PC-9 (cell line): ENCODE data around the gene PRKAG2. TPM values are rescaled to one million over a fixed set of nuclear protein-coding genes. Genes with fewer than 3 reads are reported as not detected.

Experiments
- BruUV-seq: library from RNA; stranded (reverse); fragments of 400-500 nt; replicated peaks from 2 replicates; lab custom pipeline; 2021; lab: Mats Ljungman, UMichigan
- CTCF ChIA-PET: fragments of 300-600 bp; sonication (Branson Sonifier 250); formaldehyde crosslinking; loops from one replicate; lab custom pipeline; 2022; ENCODE audit warnings: antibody characterized with exemption; lab: Charles Lee
- POLR2A ChIA-PET: fragments of 300-600 bp; sonication (Branson Sonifier 250); formaldehyde crosslinking; loops from one replicate; lab custom pipeline; 2022; ENCODE audit warnings: antibody characterized with exemption; ENCODE audit not compliant: unreplicated experiment; lab: Charles Lee
- DNase-seq, 2 experiments: peaks; one replicate each; pipeline versions ENCODE4 v3.0.0 to v3.0.0-alpha.2; 2015 to 2022; ENCODE audit warnings: mixed read lengths in 1 of 2
- H2AFZ ChIP-seq: fragments of 200-600 bp; sonication (generic); 2 replicates; pipeline ENCODE4 v1.8.1; 2017; ENCODE audit warnings: antibody characterized with exemption
- H3F3A ChIP-seq: fragments of 200-600 bp; sonication (generic); 2 replicates; pipeline ENCODE4 v1.8.1; 2017; ENCODE audit warnings: antibody characterized with exemption, mild to moderate bottlenecking, low read depth; ENCODE audit not compliant: insufficient read depth
- H3K27ac ChIP-seq: fragments of 200-600 bp; sonication (generic); 2 replicates; pipeline ENCODE4 v1.6.1; 2016; ENCODE audit warnings: mixed run types
- H3K27me3 ChIP-seq: fragments of 200-600 bp; sonication (generic); 2 replicates; pipeline ENCODE4 v1.6.1; 2016; ENCODE audit warnings: low read depth, mixed run types; ENCODE audit not compliant: insufficient read depth
- H3K36me3 ChIP-seq: fragments of 200-600 bp; sonication (generic); 2 replicates; pipeline ENCODE4 v1.6.1; 2016; ENCODE audit warnings: low read depth, mixed run types
- H3K4me1 ChIP-seq: fragments of 200-600 bp; sonication (generic); replicated peaks from 2 replicates; pipeline ENCODE4 v1.6.1; 2016; ENCODE audit warnings: mixed run types; ENCODE audit not compliant: insufficient read depth
- H3K4me2 ChIP-seq: fragments of 200-600 bp; sonication (generic); 2 replicates; pipeline ENCODE4 v1.6.1; 2017; ENCODE audit warnings: mixed run types
- H3K4me3 ChIP-seq: fragments of 200-600 bp; sonication (generic); 2 replicates; pipeline ENCODE4 v1.6.1; 2016; ENCODE audit warnings: mixed run types
- H3K79me2 ChIP-seq: fragments of 200-600 bp; sonication (generic); 2 replicates; pipeline ENCODE4 v1.6.1; 2017; ENCODE audit warnings: low read depth, mixed run types
- H3K9me2 ChIP-seq: fragments of 200-600 bp; sonication (generic); 2 replicates; pipeline ENCODE4 v1.8.1; 2017; ENCODE audit warnings: mild to moderate bottlenecking; ENCODE audit not compliant: insufficient read depth
- H3K9me3 ChIP-seq: fragments of 200-600 bp; sonication (generic); 2 replicates; pipeline ENCODE4 v1.8.1; 2016; ENCODE audit warnings: low read depth; ENCODE audit not compliant: insufficient read depth
- H4K20me1 ChIP-seq: fragments of 200-600 bp; sonication (generic); 2 replicates; pipeline ENCODE4 v1.8.1; 2017; ENCODE audit not compliant: insufficient read depth
- CTCF ChIP-seq: fragments of 200-600 bp; sonication (generic); conservative IDR thresholded peaks from 2 replicates; pipeline ENCODE4 v1.6.1; 2017; ENCODE audit warnings: mixed run types, antibody characterized with exemption, mild to moderate bottlenecking, moderate library complexity
- EZH2 ChIP-seq: fragments of 200-600 bp; sonication (generic); IDR thresholded peaks from 2 replicates; pipeline ENCODE4 v1.8.0; 2017; ENCODE audit warnings: antibody characterized with exemption, low read depth
- intact Hi-C: fragments of 100-400 bp; cut with micrococcal nuclease; formaldehyde crosslinking; loops from one replicate; pipeline ENCODE4 v1.10.0; 2022; ENCODE audit not compliant: unreplicated experiment
- total RNA-seq: library from RNA; stranded (reverse); gene quantifications from 2 replicates; pipeline ENCODE4 v1.2.3, GENCODE V29; 2021

PRKAG2 gene
- total RNA-seq, 1 experiment from 2014 or later: 37.3 TPM

- H3K4me3 ChIP-seq: no peak overlapping the region
- H3K36me3 ChIP-seq: no peaks in the 10 kb centered on the region
- TF ChIP-seq CTCF (no peak), EZH2 (no peak)
- no peaks in the 10 kb centered on the region for H3F3A ChIP-seq
- H2AFZ ChIP-seq: no peak overlapping the region
- no peaks in the 10 kb centered on the region for H3K9me2 ChIP-seq
- no peaks in the 10 kb centered on the region for H3K79me2 ChIP-seq
- H4K20me1 ChIP-seq: no peaks in the 10 kb centered on the region
- intact Hi-C loops: no loop called here
- H3K27me3 ChIP-seq: peaks cover 8% of the 10 kb centered on the region; the same call in 1 of the 2 replicates
- DNase-seq: no peak
- no peaks in the 10 kb centered on the region for H3K9me3 ChIP-seq
- ChIA-PET CTCF (interaction anchor here (0.6 kb wide), 1 partner anchor 337 kb away, joined by 4 read pairs; no protein-coding TSS in a partner anchor), POLR2A (no interaction called here)
- no peaks in the 10 kb centered on the region for H3K4me1 ChIP-seq
- no TSS peak for BruUV-seq
- no peak overlapping the region for H3K4me2 ChIP-seq
- H3K27ac ChIP-seq: no peak overlapping the region
These were observed 9.9 kb downstream of the PRKAG2 start for GRCh38 chr7:151866761-151867655.

- intact Hi-C loops: no loop called here
- H3K4me3 ChIP-seq: no peak overlapping the region
- H3K9me2 ChIP-seq: no peaks in the 10 kb centered on the region
- no TSS peak for BruUV-seq
- H3F3A ChIP-seq: no peaks in the 10 kb centered on the region
- POLR2A ChIA-PET: no interaction called here
- no peaks in the 10 kb centered on the region for H3K9me3 ChIP-seq
- DNase-seq: no peak
- H4K20me1 ChIP-seq: no peaks in the 10 kb centered on the region
- no peaks in the 10 kb centered on the region for H3K4me1 ChIP-seq
- H2AFZ ChIP-seq: no peak overlapping the region
- no peaks in the 10 kb centered on the region for H3K36me3 ChIP-seq
- peaks cover 10% of the 10 kb centered on the region for H3K27me3 ChIP-seq
- H3K27ac ChIP-seq: no peak overlapping the region
- TF ChIP-seq CTCF (no peak), EZH2 (no peak)
- no peaks in the 10 kb centered on the region for H3K79me2 ChIP-seq
- CTCF ChIA-PET: no interaction called here
- H3K4me2 ChIP-seq: no peak overlapping the region
These were observed 10.9 kb downstream of the PRKAG2 start for GRCh38 chr7:151866028-151866427.

GRCh38 chr7:151865070-151865670 is 11.7 kb downstream of the PRKAG2 start:
- no peaks in the 10 kb centered on the region for H3K9me2 ChIP-seq
- no peak overlapping the region for H2AFZ ChIP-seq
- intact Hi-C loops: no loop called here
- H3K4me2 ChIP-seq: no peak overlapping the region
- H3K4me3 ChIP-seq: no peak overlapping the region
- no peaks in the 10 kb centered on the region for H3K4me1 ChIP-seq
- H3F3A ChIP-seq: no peaks in the 10 kb centered on the region
- DNase-seq: no peak
- TF ChIP-seq EZH2 (no peak), CTCF (no peak)
- H3K36me3 ChIP-seq: no peaks in the 10 kb centered on the region
- ChIA-PET POLR2A (no interaction called here), CTCF (no interaction called here)
- no peak overlapping the region for H3K27ac ChIP-seq
- peaks cover 8% of the 10 kb centered on the region for H3K27me3 ChIP-seq
- BruUV-seq: no TSS peak
- no peaks in the 10 kb centered on the region for H4K20me1 ChIP-seq
- no peaks in the 10 kb centered on the region for H3K9me3 ChIP-seq
- H3K79me2 ChIP-seq: no peaks in the 10 kb centered on the region
